Liver (tissue), 9 donors: ENCODE results near the gene UNG. TPM values are rescaled to one million over a fixed set of nuclear protein-coding genes. Genes with fewer than 3 reads are reported as not detected.

ENCODE experiments used
- DNase-seq: peaks from one replicate; pipeline ENCODE4 v3.0.0-alpha.2; 2017; ENCODE audit warnings: low spot score
- H3K27ac ChIP-seq, 2 donors: one replicate each; pipeline ENCODE4 v1.7.0; 2013; ENCODE audit warnings: inconsistent platforms in 2 of 2, low read length in 2 of 2, control low read depth in 1 of 2, low read depth in 1 of 2, mild to moderate bottlenecking in 1 of 2
- H3K27me3 ChIP-seq, 4 donors: one replicate each; pipeline versions ENCODE4 v1.6.1 to v1.7.0; 2013; ENCODE audit warnings: low read length in 3 of 4, inconsistent platforms in 1 of 4, mild to moderate bottlenecking in 1 of 4, moderate library complexity in 1 of 4; ENCODE audit not compliant: control insufficient read depth in 4 of 4, insufficient read depth in 4 of 4
- H3K36me3 ChIP-seq, 4 donors: one replicate each; pipeline versions ENCODE4 v1.6.1 to v1.7.0; 2013; ENCODE audit warnings: low read length in 3 of 4, mild to moderate bottlenecking in 3 of 4, low read depth in 1 of 4, moderate library complexity in 1 of 4; ENCODE audit not compliant: control insufficient read depth in 4 of 4, insufficient read depth in 3 of 4
- H3K4me1 ChIP-seq, 4 donors: one replicate each; pipeline versions ENCODE4 v1.6.1 to v1.7.0; 2013; ENCODE audit warnings: low read length in 3 of 4, mild to moderate bottlenecking in 3 of 4, moderate library complexity in 1 of 4; ENCODE audit not compliant: control insufficient read depth in 4 of 4, insufficient read depth in 4 of 4
- H3K4me3 ChIP-seq, 3 donors: one replicate each; pipeline versions ENCODE4 v1.6.1 to v1.7.0; 2013; ENCODE audit warnings: low read length in 3 of 3, control low read depth in 1 of 3, low read depth in 1 of 3, mild to moderate bottlenecking in 1 of 3
- H3K9ac ChIP-seq, 2 donors: one replicate each; pipeline ENCODE4 v1.7.0; 2013; ENCODE audit warnings: low read length in 2 of 2, mild to moderate bottlenecking in 2 of 2, moderate library complexity in 2 of 2, control low read depth in 1 of 2, low read depth in 1 of 2
- H3K9me3 ChIP-seq, 4 donors: one replicate each; pipeline versions ENCODE4 v1.6.1 to v1.7.0; 2013; ENCODE audit warnings: low read length in 3 of 4; ENCODE audit not compliant: control insufficient read depth in 4 of 4
- ATF3 ChIP-seq: IDR thresholded peaks from 2 replicates; pipeline ENCODE4 v1.6.1; 2016; ENCODE audit warnings: antibody characterized with exemption
- CTCF ChIP-seq: fragments of 150-350 bp; IDR thresholded peaks from 2 replicates; pipeline ENCODE4 v1.5.1; 2017; ENCODE audit warnings: improper control_type of control experiment, low read depth, low read length; ENCODE audit not compliant: missing input control
- EGR1 ChIP-seq, 2 donors: IDR thresholded peaks; 2 replicates each; pipeline ENCODE4 v1.6.1; 2016 to 2018; ENCODE audit warnings: antibody characterized with exemption in 2 of 2, low read depth in 2 of 2
- FOXA1 ChIP-seq: IDR thresholded peaks from 2 replicates; pipeline ENCODE4 v1.6.1; 2016; ENCODE audit warnings: antibody characterized with exemption
- FOXA2 ChIP-seq: IDR thresholded peaks from 2 replicates; pipeline ENCODE4 v1.6.1; 2016; ENCODE audit warnings: antibody characterized with exemption
- GABPA ChIP-seq, 2 donors: IDR thresholded peaks in 1 of 2; conservative IDR thresholded peaks in 1 of 2; 2 replicates each; pipeline ENCODE4 v1.6.1; 2016; ENCODE audit warnings: antibody characterized with exemption in 2 of 2, mild to moderate bottlenecking in 1 of 2, moderate library complexity in 1 of 2
- HNF4A ChIP-seq, 2 donors: conservative IDR thresholded peaks; 2 replicates each; pipeline ENCODE4 v1.6.1; 2016; ENCODE audit warnings: antibody characterized with exemption in 2 of 2, mild to moderate bottlenecking in 2 of 2
- HNF4G ChIP-seq: IDR thresholded peaks from 2 replicates; pipeline ENCODE4 v1.6.1; 2016; ENCODE audit warnings: antibody characterized with exemption
- JUND ChIP-seq, 2 donors: IDR thresholded peaks; 2 replicates each; pipeline ENCODE4 v1.6.1; 2016; ENCODE audit warnings: antibody characterized with exemption in 2 of 2
- MAX ChIP-seq: IDR thresholded peaks from 2 replicates; pipeline ENCODE4 v1.6.1; 2016; ENCODE audit warnings: antibody characterized with exemption
- NR2F2 ChIP-seq: IDR thresholded peaks from 2 replicates; pipeline ENCODE4 v1.6.1; 2016; ENCODE audit warnings: antibody characterized with exemption
- RAD21 ChIP-seq, 2 donors: IDR thresholded peaks; 2 replicates each; pipeline ENCODE4 v1.6.1; 2016; ENCODE audit warnings: antibody characterized with exemption in 2 of 2, mild to moderate bottlenecking in 2 of 2
- REST ChIP-seq: IDR thresholded peaks from 2 replicates; pipeline ENCODE4 v1.6.1; 2016; ENCODE audit warnings: antibody characterized with exemption, mild to moderate bottlenecking
- RXRA ChIP-seq, 2 donors: IDR thresholded peaks; 2 replicates each; pipeline ENCODE4 v1.6.1; 2017 to 2018; ENCODE audit warnings: antibody characterized with exemption in 2 of 2, mild to moderate bottlenecking in 1 of 2
- SP1 ChIP-seq: IDR thresholded peaks from 2 replicates; pipeline ENCODE4 v1.6.1; 2018; ENCODE audit warnings: antibody characterized with exemption, mild to moderate bottlenecking
- TAF1 ChIP-seq: conservative IDR thresholded peaks from 2 replicates; pipeline ENCODE4 v1.6.1; 2016; ENCODE audit warnings: antibody characterized with exemption, mild to moderate bottlenecking
- YY1 ChIP-seq: IDR thresholded peaks from 2 replicates; pipeline ENCODE4 v1.6.1; 2016; ENCODE audit warnings: antibody characterized with exemption, mild to moderate bottlenecking
- WGBS: extraction: QIAGEN DNeasy Blood & Tissue Kit; methylation state at CpG from one replicate; pipeline ENCODE4 v1.1.7; 2013; 5-methylcytosine and 5-hydroxymethylcytosine counted together
- polyA plus RNA-seq, 2 donors: library from polyadenylated mRNA; stranded (reverse) in 1 of 2; unstranded in 1 of 2; fragments of 200-250 nt in 1 of 2; fragments of >200 nt in 1 of 2; fragmentation: Nextera tagmentation in 1 of 2; extraction: Ambion mirVana in 1 of 2; gene quantifications; one replicate each; pipeline versions ENCODE4 v1.2.1 to v1.2.3, GENCODE V29; 2013 to 2015
- total RNA-seq, 2 donors: library from RNA; depleted of rRNA; stranded (reverse); fragments of >200 nt; gene quantifications; one replicate each; pipeline ENCODE4 v1.2.3, GENCODE V29; 2014
- TF ChIP-seq, protein P1 (sequence below): IDR thresholded peaks from 2 replicates; pipeline ENCODE4 v1.6.1; 2016; ENCODE audit warnings: antibody characterized with exemption
- donor health status: healthy.
- donor health status: healthy.
- donor health status: healthy.
- donor health status: healthy.
- donor health status: healthy.

UNG gene
- total and polyA plus RNA-seq, 4 donors: 9.4 to 22.1 (median 14.9) TPM

GRCh38 chr12:109100741-109101140 lies 3.3 kb downstream of the UNG start:
- Histone ChIP-seq H3K36me3 (peaks cover 1 to 26% (median 13%) of the 10 kb centered on the region in 4 donors), H3K4me1 (peaks cover 5 to 24% (median 18%) of the 10 kb centered on the region in 4 donors), H3K27ac (no peak overlapping the region), H3K4me3 (no peak overlapping the region), H3K9ac (no peak overlapping the region), H3K9me3 (no peaks in the 10 kb centered on the region), H3K27me3 (no peaks in the 10 kb centered on the region)
- TF ChIP-seq NR2F2 (no peak), GABPA (IDR thresholded peaks at IDR 0.05 in 1 of 2, conservative IDR thresholded peaks at IDR 0.05 in 1 of 2) (no peak), EGR1 (IDR thresholded peaks at IDR 0.05; ENCODE audit: low read depth in 2 of 2) (no peak), MAX (no peak), FOXA1 (no peak), HNF4A (conservative IDR thresholded peaks at IDR 0.05) (no peak), SP1 (no peak), REST (no peak), JUND (IDR thresholded peaks at IDR 0.05) (no peak), FOXA2 (no peak), YY1 (no peak), CTCF (no peak), RXRA (IDR thresholded peaks at IDR 0.05) (no peak), HNF4G (no peak), RAD21 (IDR thresholded peaks at IDR 0.05) (no peak), TAF1 (no peak), ATF3 (no peak)
- TF ChIP-seq, protein P1, sequence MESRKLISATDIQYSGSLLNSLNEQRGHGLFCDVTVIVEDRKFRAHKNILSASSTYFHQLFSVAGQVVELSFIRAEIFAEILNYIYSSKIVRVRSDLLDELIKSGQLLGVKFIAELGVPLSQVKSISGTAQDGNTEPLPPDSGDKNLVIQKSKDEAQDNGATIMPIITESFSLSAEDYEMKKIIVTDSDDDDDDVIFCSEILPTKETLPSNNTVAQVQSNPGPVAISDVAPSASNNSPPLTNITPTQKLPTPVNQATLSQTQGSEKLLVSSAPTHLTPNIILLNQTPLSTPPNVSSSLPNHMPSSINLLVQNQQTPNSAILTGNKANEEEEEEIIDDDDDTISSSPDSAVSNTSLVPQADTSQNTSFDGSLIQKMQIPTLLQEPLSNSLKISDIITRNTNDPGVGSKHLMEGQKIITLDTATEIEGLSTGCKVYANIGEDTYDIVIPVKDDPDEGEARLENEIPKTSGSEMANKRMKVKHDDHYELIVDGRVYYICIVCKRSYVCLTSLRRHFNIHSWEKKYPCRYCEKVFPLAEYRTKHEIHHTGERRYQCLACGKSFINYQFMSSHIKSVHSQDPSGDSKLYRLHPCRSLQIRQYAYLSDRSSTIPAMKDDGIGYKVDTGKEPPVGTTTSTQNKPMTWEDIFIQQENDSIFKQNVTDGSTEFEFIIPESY: no peak
- WGBS: 93% methylated on average over 4 of the region's 4 CpGs
- no peak for DNase-seq
